Measurements from ENCODE around the gene RNLS.

- TF ChIP-seq RFX5 (IDR thresholded peaks at IDR 0.05; ENCODE audit: low read depth, low read length) (no peak), CTCF (conservative IDR thresholded peaks at IDR 0.05; ENCODE audit: low read depth, low read length) (no peak), RAD21 (IDR thresholded peaks at IDR 0.05; ENCODE audit: low read length) (no peak), POLR2A (IDR thresholded peaks at IDR 0.05; ENCODE audit: low read depth, low read length) (no peak)
Observed at GRCh38 chr10:88361995-88362807, 220.9 kb downstream of the RNLS start.

All from IMR-90 (cell line).